ENCODE data around the gene FBF1.

- TF ChIP-seq, protein P1, sequence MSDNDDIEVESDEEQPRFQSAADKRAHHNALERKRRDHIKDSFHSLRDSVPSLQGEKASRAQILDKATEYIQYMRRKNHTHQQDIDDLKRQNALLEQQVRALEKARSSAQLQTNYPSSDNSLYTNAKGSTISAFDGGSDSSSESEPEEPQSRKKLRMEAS (IDR thresholded peaks at IDR 0.05) = no peak
- no peak for TF ChIP-seq CEBPB (IDR thresholded peaks at IDR 0.05; ENCODE audit: low read depth)
- no peak for TF ChIP-seq CTCF (IDR thresholded peaks at IDR 0.05 in 2 of 3, conservative IDR thresholded peaks at IDR 0.05 in 1 of 3; ENCODE audit: borderline replicate concordance in 1 of 3, insufficient read depth in 1 of 3, low read depth in 2 of 3, low read length in 2 of 3)
- no peak for TF ChIP-seq RAD21 (IDR thresholded peaks at IDR 0.05; ENCODE audit: low read depth)
- no peak for TF ChIP-seq POLR2AphosphoS5 (IDR thresholded peaks at IDR 0.05; ENCODE audit: low read depth, low read length)
- TF ChIP-seq POLR2A (IDR thresholded peaks at IDR 0.05; ENCODE audit: borderline replicate concordance, extremely low read depth, insufficient read depth, insufficient read length) = no peak
- TF ChIP-seq YY1 (IDR thresholded peaks at IDR 0.05; ENCODE audit: extremely low read depth, insufficient replicate concordance, low read depth, low read length) = no peak
- TF ChIP-seq TCF7L2 (IDR thresholded peaks at IDR 0.05; ENCODE audit: borderline replicate concordance, extremely low read depth, insufficient read depth, insufficient read length) = no peak
- no peak for TF ChIP-seq EZH2 (IDR thresholded peaks at IDR 0.05)
- TF ChIP-seq EZH2phosphoT487 (IDR thresholded peaks at IDR 0.05; ENCODE audit: borderline replicate concordance) = no peak
- TF ChIP-seq ZBTB33 (IDR thresholded peaks at IDR 0.05; ENCODE audit: extremely low read depth, insufficient replicate concordance, low read length) = no peak
- no peak for TF ChIP-seq JUND (IDR thresholded peaks at IDR 0.05)
These were observed 19.2 kb downstream of the FBF1 start for GRCh38 chr17:75921596-75921995.

All from HCT116 (cell line).